NCI-H460 (cell line): Measurements from ENCODE around the gene SLC4A5. TPM values are rescaled to one million over a fixed set of nuclear protein-coding genes. Genes with fewer than 3 reads are reported as not detected.
"Not testable (repeated sequence)": the region's sequence is repeated elsewhere in the genome, so short reads cannot be mapped to it uniquely, and the experiment has no call there.

ENCODE experiments used
- DNase-seq: peaks from one replicate; pipeline ENCODE4 v3.0.0-alpha.2; 2016; ENCODE audit warnings: low read depth; ENCODE audit errors: extremely low read depth
- total RNA-seq: library from RNA; depleted of rRNA; stranded (reverse); fragments of >200 nt; shearing (Covaris generic); gene quantifications from 2 replicates; pipeline ENCODE4 v1.2.3, GENCODE V29; 2014

Gene SLC4A5
- total RNA-seq, 1 experiment from 2014 or later, result 0.40 TPM

DNA sequence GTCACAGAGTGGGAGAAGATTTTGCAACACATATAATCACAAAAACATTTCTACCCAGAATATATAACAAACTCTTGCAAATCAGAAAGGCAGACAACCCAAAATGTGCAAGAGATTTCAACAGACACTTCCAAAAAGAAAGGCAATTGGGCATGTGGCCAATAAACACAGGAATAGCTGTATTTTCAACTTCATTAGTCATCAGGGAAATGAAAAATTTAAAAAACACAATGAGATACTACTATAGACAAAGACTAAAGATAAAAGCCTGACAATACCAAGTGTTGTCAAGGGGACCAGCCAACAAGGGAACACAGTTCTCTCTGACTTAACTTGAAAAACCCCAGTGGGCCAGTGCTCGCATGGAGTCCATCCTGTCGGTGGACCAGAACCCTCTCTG is 104.3 kb downstream of the SLC4A5 start:
- no peak for DNase-seq

GRCh38 chr2:74235041-74235440 is 108.2 kb downstream of the SLC4A5 start:
- DNase-seq, result no peak

GRCh38 chr2:74233648-74234047 is 109.6 kb downstream of the SLC4A5 start:
- no peak for DNase-seq

- DNase-seq, result no peak
Measured at GRCh38 chr2:74232426-74232825, 110.8 kb downstream of the SLC4A5 start.

- DNase-seq, result not testable (repeated sequence)
Measured at GRCh38 chr2:74229865-74230264, 113.4 kb downstream of the SLC4A5 start.

DNA sequence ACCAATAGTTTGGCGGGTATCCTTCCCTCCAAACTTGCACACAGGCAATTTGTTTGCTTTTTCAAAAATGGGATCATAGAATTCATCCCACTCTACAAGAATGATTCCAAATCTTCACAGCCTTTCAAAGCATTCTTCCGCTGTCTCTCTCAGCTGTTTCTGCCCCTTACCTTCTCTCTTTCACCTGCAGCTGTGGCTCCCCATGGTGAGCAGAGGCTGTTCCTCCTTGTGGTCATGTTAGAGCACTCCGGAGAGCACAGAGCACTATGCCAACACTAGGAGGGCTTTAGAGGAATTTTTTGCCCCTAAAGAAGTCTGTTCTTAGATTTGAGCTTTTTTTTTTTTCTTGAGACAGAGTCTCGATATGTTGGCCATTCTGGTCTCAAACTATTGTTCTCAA is 114.4 kb downstream of the SLC4A5 start:
- DNase-seq, result no peak

DNA sequence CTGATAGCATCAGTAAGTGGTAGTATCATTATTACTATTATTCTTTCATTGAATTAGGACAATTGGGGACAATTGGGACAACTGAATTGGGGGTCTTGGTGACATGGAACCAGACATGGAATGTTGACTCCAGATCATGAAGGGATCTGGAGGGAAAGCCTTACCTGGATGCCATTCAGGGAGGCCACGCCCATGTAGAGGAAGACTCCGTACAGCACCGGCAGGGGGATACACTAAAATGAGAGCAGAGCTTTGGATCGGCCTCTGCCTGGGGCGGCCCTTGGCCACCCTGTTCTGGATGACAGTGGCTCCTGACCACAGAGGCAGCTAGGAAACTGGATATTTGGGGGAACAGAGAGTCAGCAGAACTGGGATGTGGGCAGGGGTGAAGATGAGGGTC is 115.6 kb downstream of the SLC4A5 start:
- DNase-seq, result no peak

- no peak for DNase-seq
Measured at GRCh38 chr2:74226648-74227213, 116.5 kb downstream of the SLC4A5 start.

GRCh38 chr2:74225698-74226459 is 117.3 kb downstream of the SLC4A5 start:
- no peak for DNase-seq

DNA sequence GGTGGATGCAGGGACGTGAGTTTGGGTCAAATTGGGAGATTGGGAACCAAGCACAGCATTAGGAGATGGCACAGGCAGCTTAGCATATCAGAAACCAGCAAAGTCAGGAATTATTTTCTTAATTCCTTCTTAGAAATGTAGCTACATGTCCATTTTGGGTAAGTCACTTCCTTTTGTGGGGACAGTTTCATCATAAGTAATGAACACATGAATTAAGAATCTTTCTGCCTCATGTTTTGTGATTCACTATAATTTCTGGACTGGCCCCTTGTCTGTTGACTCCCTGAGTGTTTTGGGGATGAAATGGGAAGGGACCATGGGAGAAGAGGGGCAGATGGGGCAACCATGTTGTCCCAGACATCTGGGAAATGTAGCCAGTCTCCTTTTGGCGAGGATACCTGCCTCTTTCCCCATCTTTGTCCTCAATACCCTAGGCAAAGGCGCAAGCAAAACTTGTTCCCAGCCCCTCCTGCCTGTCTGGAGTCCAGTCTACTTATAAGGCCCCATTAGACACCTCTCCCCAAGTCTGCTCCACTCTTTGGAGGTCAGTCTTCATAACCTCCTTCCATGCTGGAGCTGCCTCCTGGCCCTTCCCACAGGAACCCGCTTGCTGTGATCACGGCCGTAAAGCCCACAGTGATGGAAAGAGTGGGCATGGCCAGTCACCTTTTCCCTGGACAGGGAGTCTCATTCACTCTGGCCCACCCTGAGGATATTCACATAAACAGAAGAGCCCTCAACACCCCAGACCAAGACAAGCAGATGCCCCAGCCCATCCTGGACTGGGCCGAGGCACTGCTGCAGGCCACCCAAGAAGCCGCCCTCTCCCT is 119.1 kb downstream of the SLC4A5 start:
- no peak for DNase-seq

DNA sequence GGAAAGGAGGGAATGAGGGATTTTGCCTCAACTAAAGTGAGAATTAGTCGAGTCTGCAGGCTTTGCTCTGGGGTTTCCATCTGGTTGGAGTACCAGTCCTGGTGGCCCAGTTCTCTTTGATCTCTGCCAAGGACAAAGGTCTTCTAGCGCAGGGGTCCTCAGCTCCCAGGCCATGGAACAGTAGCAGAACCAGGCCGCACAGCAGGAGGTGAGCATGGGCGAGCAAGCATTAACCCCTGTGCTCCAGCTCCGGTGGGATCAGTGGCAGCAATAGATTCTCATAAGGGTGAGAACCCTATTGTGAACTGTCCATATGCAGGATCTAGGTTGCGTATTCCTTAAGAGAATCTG is 120.9 kb downstream of the SLC4A5 start:
- DNase-seq, result no peak

DNA sequence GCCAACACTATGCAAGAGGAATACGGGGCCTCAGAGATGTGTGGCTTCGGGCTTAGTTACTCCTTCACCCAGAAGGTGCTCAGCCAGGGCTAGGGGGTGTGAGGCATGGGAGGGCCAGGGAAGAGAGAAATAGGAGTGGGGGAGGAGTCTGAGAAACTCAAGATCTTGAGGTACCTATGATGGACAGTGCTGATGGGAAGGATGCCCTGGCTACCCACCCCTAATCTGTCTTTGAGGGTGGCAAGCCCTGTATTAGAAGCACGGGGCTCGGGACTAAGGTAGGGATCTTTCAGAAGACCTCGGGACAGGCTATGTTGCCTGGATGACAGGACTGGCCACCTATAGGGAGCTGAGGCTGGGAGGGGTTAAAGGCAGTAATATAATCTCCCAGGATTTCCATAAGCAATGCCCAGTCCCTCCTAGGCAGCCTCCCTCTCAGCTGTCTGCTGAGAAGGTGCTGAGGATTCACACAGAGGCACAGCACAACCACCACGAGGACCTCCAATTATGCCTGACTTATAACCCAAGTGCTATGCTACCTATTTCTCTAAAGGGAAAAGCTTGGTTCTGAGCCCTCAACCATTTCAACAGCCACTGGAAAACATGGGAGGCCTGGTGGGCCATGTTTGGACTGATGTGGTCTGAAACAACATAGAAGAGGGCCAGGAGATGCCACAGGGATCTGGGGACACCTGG is 121.5 kb downstream of the SLC4A5 start:
- DNase-seq, result no peak

DNA sequence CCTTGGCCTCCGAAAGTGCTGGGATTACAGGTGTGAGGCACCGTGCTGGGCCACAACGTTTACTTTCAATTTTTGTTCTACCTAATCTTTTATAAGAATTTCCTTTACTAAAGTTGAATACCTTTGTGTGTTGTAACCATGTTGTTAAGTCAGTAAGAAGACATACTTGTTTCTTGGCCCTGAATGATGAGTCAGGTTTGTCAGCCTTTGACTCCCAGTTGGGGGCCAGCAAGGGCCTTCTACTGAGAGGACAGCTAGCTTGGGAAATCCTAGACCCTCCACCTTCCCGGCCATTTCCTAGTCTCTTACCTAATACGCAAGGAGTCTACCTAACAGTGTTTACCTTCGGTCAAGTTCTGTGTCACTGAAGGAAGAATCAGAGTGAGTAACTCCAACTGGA is 122.1 kb downstream of the SLC4A5 start:
- no peak for DNase-seq

- no peak for DNase-seq
Measured at GRCh38 chr2:74219846-74220486, 123.2 kb downstream of the SLC4A5 start.

GRCh38 chr2:74216642-74217041 is 126.6 kb downstream of the SLC4A5 start:
- no peak for DNase-seq

DNA sequence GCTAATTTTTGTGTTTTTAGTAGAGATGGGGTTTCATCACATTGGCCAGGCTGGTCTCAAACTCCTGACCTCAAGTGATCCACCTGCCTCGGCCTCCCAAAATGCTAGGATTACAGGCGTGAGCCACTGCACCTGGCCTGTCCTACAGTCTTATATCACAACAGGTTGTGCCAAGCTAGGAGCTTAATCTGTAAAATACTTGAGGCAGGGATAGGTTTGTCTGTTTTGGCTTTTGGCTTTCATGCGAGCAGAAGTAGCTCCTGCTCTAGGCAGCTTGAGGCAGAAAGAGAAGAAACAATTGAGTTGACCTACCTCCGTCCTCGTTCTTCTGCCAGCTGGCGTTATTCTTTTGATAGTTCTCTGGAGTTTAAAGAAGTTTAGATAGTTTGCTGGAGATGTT is 127.4 kb downstream of the SLC4A5 start:
- not testable (repeated sequence) for DNase-seq

- no peak for DNase-seq
Measured at GRCh38 chr2:74212702-74213410, 130.4 kb downstream of the SLC4A5 start.

GRCh38 chr2:74206180-74206688 is 137.0 kb downstream of the SLC4A5 start:
- DNase-seq, result no peak

GRCh38 chr2:74205596-74205995 is 137.6 kb downstream of the SLC4A5 start:
- DNase-seq, result no peak

GRCh38 chr2:74205113-74205512 is 138.1 kb downstream of the SLC4A5 start:
- DNase-seq, result no peak
